H1 (cell line): Measurements from ENCODE around the gene TMEM212. TPM values are rescaled to one million over a fixed set of nuclear protein-coding genes. Genes with fewer than 3 reads are reported as not detected.

Source experiments
- CTCF ChIA-PET: fragments of 300-600 bp; sonication (Branson Sonifier 250); formaldehyde crosslinking; loops from one replicate; lab custom pipeline; 2021; ENCODE audit not compliant: partially characterized antibody; lab: Charles Lee
- POLR2A ChIA-PET: fragments of 300-600 bp; sonication (Branson Sonifier 250); formaldehyde crosslinking; loops from one replicate; lab custom pipeline; 2021; ENCODE audit warnings: inconsistent platforms; ENCODE audit not compliant: partially characterized antibody; lab: Charles Lee
- DNase-seq, 2 experiments: peaks; one replicate each; pipeline versions ENCODE4 v3.0.0 to v3.0.0-alpha.2; 2010 to 2022; ENCODE audit warnings: low spot score in 2 of 2, low read depth in 1 of 2, mixed read lengths in 1 of 2
- FAIRE-seq: peaks from 2 replicates; lab custom pipeline; 2011; peaks lifted over from hg19 to GRCh38; lab: Jason Lieb, UNC
- H2AFZ ChIP-seq: 2 replicates; pipeline ENCODE4 v1.8.1; 2012; ENCODE audit warnings: low read length, inconsistent platforms
- H2AK5ac ChIP-seq: 2 replicates; pipeline ENCODE4 v1.6.1; 2013; ENCODE audit warnings: low read depth, low read length
- H2BK120ac ChIP-seq: replicated peaks from 2 replicates; pipeline ENCODE3; 2013; ENCODE audit warnings: low read depth, low read length, inconsistent platforms
- H2BK12ac ChIP-seq: 2 replicates; pipeline ENCODE4 v1.6.1; 2013; ENCODE audit warnings: low read depth, low read length
- H2BK15ac ChIP-seq: 2 replicates; pipeline ENCODE4 v1.6.1; 2013; ENCODE audit warnings: low read length
- H2BK20ac ChIP-seq: 2 replicates; pipeline ENCODE4 v1.6.1; 2013; ENCODE audit warnings: low read length
- H2BK5ac ChIP-seq: 2 replicates; pipeline ENCODE4 v1.6.1; 2013; ENCODE audit warnings: low read depth, low read length
- H3K14ac ChIP-seq: 2 replicates; pipeline ENCODE4 v1.6.1; 2013; ENCODE audit warnings: inconsistent platforms; ENCODE audit not compliant: insufficient read length
- H3K18ac ChIP-seq: 2 replicates; pipeline ENCODE4 v1.6.1; 2013; ENCODE audit warnings: low read length; ENCODE audit errors: extremely low read depth
- H3K23ac ChIP-seq: 2 replicates; pipeline ENCODE4 v1.6.1; 2013; ENCODE audit warnings: inconsistent platforms; ENCODE audit not compliant: insufficient read length
- H3K23me2 ChIP-seq: 2 replicates; pipeline ENCODE4 v1.6.1; 2013; ENCODE audit warnings: low read depth, low read length
- H3K27ac ChIP-seq: 2 replicates; pipeline ENCODE4 v1.6.1; 2011; ENCODE audit warnings: low read depth, low read length, inconsistent platforms
- H3K27me3 ChIP-seq, 4 experiments: replicated peaks in 1 of 4; 1 replicate in 1 of 4; 2 replicates in 3 of 4; pipeline versions ENCODE4 v1.6.1 to v1.8.1; 2011 to 2013; ENCODE audit warnings: low read length in 3 of 4, mild to moderate bottlenecking in 3 of 4, inconsistent platforms in 2 of 4, mixed read lengths in 2 of 4, moderate library complexity in 1 of 4; ENCODE audit not compliant: control insufficient read depth in 3 of 4, insufficient read depth in 3 of 4; ENCODE audit errors: extremely low read depth in 1 of 4
- H3K36me3 ChIP-seq, 4 experiments: 2 replicates each; pipeline versions ENCODE4 v1.6.1 to v1.8.1; 2011 to 2013; ENCODE audit warnings: mild to moderate bottlenecking in 4 of 4, low read length in 3 of 4, moderate library complexity in 2 of 4, control low read depth in 1 of 4, inconsistent platforms in 1 of 4; ENCODE audit not compliant: insufficient read depth in 4 of 4, control insufficient read depth in 2 of 4
- H3K4ac ChIP-seq: replicated peaks from 2 replicates; pipeline ENCODE3; 2013; ENCODE audit warnings: low read length, low read depth, mixed read lengths, inconsistent platforms; ENCODE audit not compliant: insufficient read length
- H3K4me1 ChIP-seq, 4 experiments: replicated peaks in 1 of 4; 1 replicate in 1 of 4; 2 replicates in 3 of 4; pipeline versions ENCODE4 v1.6.1 to v1.8.1; 2011 to 2013; ENCODE audit warnings: low read length in 3 of 4, inconsistent platforms in 2 of 4, mixed read lengths in 1 of 4; ENCODE audit not compliant: insufficient read depth in 4 of 4, control insufficient read depth in 3 of 4
- H3K4me2 ChIP-seq, 2 experiments: 2 replicates each; pipeline versions ENCODE4 v1.6.1 to v1.8.1; 2011 to 2013; ENCODE audit warnings: low read depth in 2 of 2, low read length in 2 of 2, control low read depth in 1 of 2, inconsistent platforms in 1 of 2, mild to moderate bottlenecking in 1 of 2; ENCODE audit not compliant: insufficient read depth in 1 of 2
- H3K4me3 ChIP-seq, 4 experiments: fragments of 200-600, 300-600 bp in 1 of 4; sonication (generic), shearing (Covaris generic), sonication (Bioruptor Twin) in 1 of 4; 2 replicates each; pipeline versions ENCODE4 v1.5.1 to v1.8.1; 2011 to 2016; ENCODE audit warnings: low read length in 4 of 4, low read depth in 3 of 4, control low read depth in 2 of 4, inconsistent platforms in 2 of 4, mild to moderate bottlenecking in 2 of 4, mixed read lengths in 1 of 4, moderate library complexity in 1 of 4; ENCODE audit not compliant: insufficient read depth in 2 of 4; ENCODE audit errors: extremely low read depth in 1 of 4
- H3K56ac ChIP-seq: replicated peaks from 2 replicates; pipeline ENCODE3; 2013; ENCODE audit warnings: low read depth, mild to moderate bottlenecking, mixed read lengths, low read length, inconsistent platforms; ENCODE audit not compliant: insufficient read length
- H3K79me1 ChIP-seq: 2 replicates; pipeline ENCODE4 v1.6.1; 2013; ENCODE audit warnings: low read depth, low read length, control low read depth
- H3K79me2 ChIP-seq, 2 experiments: 2 replicates each; pipeline versions ENCODE4 v1.6.1 to v1.8.1; 2012 to 2013; ENCODE audit warnings: low read length in 2 of 2, mild to moderate bottlenecking in 2 of 2, inconsistent platforms in 1 of 2; ENCODE audit not compliant: insufficient read depth in 2 of 2, control insufficient read depth in 1 of 2
- H3K9ac ChIP-seq, 4 experiments: replicated peaks in 1 of 4; 1 replicate in 1 of 4; 2 replicates in 3 of 4; pipeline versions ENCODE4 v1.6.1 to v1.8.1; 2011 to 2013; ENCODE audit warnings: low read depth in 3 of 4, low read length in 3 of 4, control low read depth in 2 of 4, mild to moderate bottlenecking in 2 of 4, moderate library complexity in 2 of 4, inconsistent platforms in 1 of 4; ENCODE audit errors: extremely low read depth in 1 of 4
- H3K9me3 ChIP-seq, 2 experiments: 2 replicates each; pipeline versions ENCODE4 v1.6.1 to v1.8.1; 2012 to 2013; ENCODE audit warnings: mild to moderate bottlenecking in 2 of 2, moderate library complexity in 2 of 2, control low read depth in 1 of 2, inconsistent platforms in 1 of 2, low read depth in 1 of 2, low read length in 1 of 2, mixed read lengths in 1 of 2; ENCODE audit not compliant: insufficient read depth in 2 of 2
- H4K20me1 ChIP-seq, 2 experiments: replicated peaks in 1 of 2; 2 replicates each; pipeline versions ENCODE3 to v1.8.1; 2011 to 2013; ENCODE audit warnings: inconsistent platforms in 2 of 2, low read length in 2 of 2, mild to moderate bottlenecking in 1 of 2; ENCODE audit not compliant: insufficient read depth in 2 of 2, control insufficient read depth in 1 of 2
- H4K5ac ChIP-seq: 2 replicates; pipeline ENCODE4 v1.6.1; 2013; ENCODE audit warnings: low read length, low read depth, mixed read lengths, inconsistent platforms; ENCODE audit not compliant: insufficient read length
- H4K8ac ChIP-seq: 2 replicates; pipeline ENCODE4 v1.8.0; 2013; ENCODE audit warnings: mild to moderate bottlenecking, moderate library complexity, low read length, inconsistent platforms; ENCODE audit not compliant: insufficient read depth; ENCODE audit errors: extremely low read depth
- H4K91ac ChIP-seq: replicated peaks from 2 replicates; pipeline ENCODE3; 2013; ENCODE audit warnings: low read length, mixed read lengths, inconsistent platforms; ENCODE audit not compliant: insufficient read length
- ASH2L ChIP-seq: fragments of 200-600, 300-600 bp; sonication (generic); IDR thresholded peaks from one replicate; pipeline ENCODE4 v1.7.1; 2017; ENCODE audit warnings: low read length
- BACH1 ChIP-seq: IDR thresholded peaks from 2 replicates; pipeline ENCODE4 v1.6.1; 2012; ENCODE audit warnings: low read length, improper control_type of control experiment
- CBX8 ChIP-seq: fragments of 300-800, 300-1000 bp; sonication (generic); IDR thresholded peaks from 2 replicates; pipeline ENCODE4 v1.7.1; 2016; ENCODE audit warnings: low read depth, low read length, borderline replicate concordance
- CHD2 ChIP-seq: IDR thresholded peaks from 2 replicates; pipeline ENCODE4 v1.6.1; 2012; ENCODE audit warnings: low read length, improper control_type of control experiment
- FOSL1 ChIP-seq: IDR thresholded peaks from 2 replicates; pipeline ENCODE4 v1.6.1; 2011; ENCODE audit warnings: mild to moderate bottlenecking, low read depth, low read length, moderate library complexity; ENCODE audit not compliant: insufficient read depth
- JUND ChIP-seq: IDR thresholded peaks from 2 replicates; pipeline ENCODE4 v1.6.1; 2011; ENCODE audit warnings: mild to moderate bottlenecking, improper control_type of control experiment, low read length
- KDM1A ChIP-seq: fragments of 200-600, 300-600 bp; sonication (generic); IDR thresholded peaks from 2 replicates; pipeline ENCODE4 v1.7.1; 2016; ENCODE audit warnings: mild to moderate bottlenecking, low read length, borderline replicate concordance
- KDM4A ChIP-seq: IDR thresholded peaks from one replicate; pipeline ENCODE4 v1.7.1; 2012; ENCODE audit warnings: low read depth, mild to moderate bottlenecking, moderate library complexity, low read length, inconsistent platforms; ENCODE audit not compliant: severe bottlenecking
- MAFK ChIP-seq: IDR thresholded peaks from 2 replicates; pipeline ENCODE4 v1.6.1; 2012; ENCODE audit warnings: low read depth, mild to moderate bottlenecking, improper control_type of control experiment, low read length
- PHF8 ChIP-seq: fragments of 200-600 bp; sonication (generic); conservative IDR thresholded peaks from 2 replicates; pipeline ENCODE4 v1.7.1; 2012; ENCODE audit warnings: low read depth, mild to moderate bottlenecking, inconsistent platforms, low read length, moderate library complexity
- POLR2A ChIP-seq, 2 experiments: IDR thresholded peaks; 1 replicate in 1 of 2; 2 replicates in 1 of 2; pipeline ENCODE4 v1.6.1; 2011; ENCODE audit warnings: low read depth in 2 of 2, low read length in 2 of 2, mild to moderate bottlenecking in 2 of 2; ENCODE audit errors: control extremely low read depth in 1 of 2
- SP1 ChIP-seq: IDR thresholded peaks from 2 replicates; pipeline ENCODE4 v1.6.1; 2011; ENCODE audit warnings: low read depth, low read length
- SP2 ChIP-seq: IDR thresholded peaks from 2 replicates; pipeline ENCODE4 v1.6.1; 2012; ENCODE audit warnings: mild to moderate bottlenecking, low read length, inconsistent platforms
- TAF7 ChIP-seq: optimal IDR thresholded peaks from 2 replicates; pipeline ENCODE3; 2011; ENCODE audit warnings: low read depth, mild to moderate bottlenecking, inconsistent platforms, low read length, moderate library complexity, borderline replicate concordance
- WGBS, 2 experiments: shearing (Covaris generic) in 1 of 2; methylation state at CpG; one replicate each; pipeline versions ENCODE4 v1.1.6 to v1.1.7; 2013 to 2015; ENCODE audit warnings: low lambda C conversion rate in 2 of 2, mixed read lengths in 2 of 2, inconsistent platforms in 1 of 2, low coverage in 1 of 2, missing lambda C conversion rate in 1 of 2; ENCODE audit not compliant: insufficient replicate concordance in 2 of 2, insufficient coverage in 1 of 2, insufficient read length in 1 of 2; ENCODE audit errors: extremely low coverage in 1 of 2, missing lambda C conversion rate in 1 of 2; 5-methylcytosine and 5-hydroxymethylcytosine counted together
- polyA plus RNA-seq, 7 experiments: library from polyadenylated mRNA; depleted of rRNA in 3 of 7; stranded (reverse) in 5 of 7; unstranded in 2 of 7; fragments of >200 nt in 5 of 7; fragments of 200-250 nt in 2 of 7; gene quantifications; 1 replicate in 5 of 7; 2 replicates in 1 of 7; 4 replicates in 1 of 7; pipeline versions ENCODE4 v1.2.1 to v1.2.3, GENCODE V29; 2011 to 2013; ENCODE audit warnings: missing spikeins in 2 of 7, mixed read lengths in 2 of 7
- total RNA-seq: library from RNA; stranded (reverse); fragmentation: NEBNext Ultra II Directional; extraction: Animal tissue kit (Norgen Biotek cat#: 25700); gene quantifications from 2 replicates; pipeline ENCODE4 v1.2.1, GENCODE V29; 2021

TMEM212 gene
- total and polyA plus RNA-seq, 2 of the 8 experiments (the other 6 are each of a cell fraction or from before 2014, with no cell fraction given) = not detected

DNA sequence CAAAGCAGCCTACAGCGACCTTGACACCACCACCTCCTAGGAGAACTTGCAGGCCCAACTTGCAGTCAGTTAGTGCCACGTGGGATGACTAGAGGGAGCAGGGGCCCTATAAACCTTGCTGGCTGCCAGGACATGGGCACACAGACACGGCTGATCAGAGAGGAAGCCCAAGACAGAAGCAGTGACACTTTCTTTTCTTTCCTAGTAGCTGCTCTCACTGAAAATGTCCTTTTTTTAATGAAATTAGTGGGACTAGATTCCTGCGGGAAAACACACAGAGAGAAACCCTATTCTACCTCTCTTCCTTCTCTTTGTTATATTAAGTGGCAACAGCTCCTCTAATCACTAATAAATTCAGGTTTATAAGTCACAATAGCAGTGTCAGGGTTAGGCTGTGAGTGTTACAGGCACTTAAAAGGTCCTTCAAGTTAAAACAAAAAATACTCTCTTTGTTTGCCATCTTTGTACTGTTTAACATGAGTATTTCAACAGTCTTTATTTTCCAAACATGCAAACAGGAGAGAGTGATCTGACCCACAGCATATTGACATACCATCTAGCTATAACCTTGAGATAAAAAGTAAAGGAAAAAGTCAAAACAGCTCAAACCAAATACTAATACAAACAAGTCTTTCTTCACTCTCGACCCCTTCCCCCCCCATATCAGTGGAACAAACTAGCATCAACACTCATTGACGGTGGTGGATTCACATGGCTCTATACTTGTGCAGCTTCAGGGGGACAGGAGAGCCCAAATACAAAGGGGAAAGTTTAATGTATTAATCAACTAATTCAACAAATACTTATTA lies 2.1 kb upstream of the TMEM212 start:
- Histone ChIP-seq H3K14ac (no peak overlapping the region), H4K91ac (no peak overlapping the region), H3K4me3 (no peak overlapping the region), H4K8ac (no peak overlapping the region), H3K56ac (no peak overlapping the region), H2BK12ac (no peak overlapping the region), H2BK5ac (no peak overlapping the region), H3K4ac (no peak overlapping the region), H2BK15ac (no peak overlapping the region), H3K23me2 (no peaks in the 10 kb centered on the region), H4K5ac (no peak overlapping the region), H3K4me1 (peaks cover 0 to 4% (median 2%) of the 10 kb centered on the region in 4 experiments; a peak in 3 of 7 replicates), H4K20me1 (no peaks in the 10 kb centered on the region), H3K36me3 (no peaks in the 10 kb centered on the region), H2BK120ac (no peak overlapping the region), H3K79me1 (no peaks in the 10 kb centered on the region), H3K4me2 (no peak overlapping the region), H3K79me2 (no peaks in the 10 kb centered on the region), H3K9ac (no peak overlapping the region), H3K27ac (no peak overlapping the region), H3K18ac (no peak overlapping the region), H3K27me3 (no peaks in the 10 kb centered on the region), H3K9me3 (no peaks in the 10 kb centered on the region)
- POLR2A ChIA-PET = no interaction called here
- FAIRE-seq (no peak), DNase-seq (no peak)
- WGBS, 2 experiments = 75% methylated on average over 6 of the region's 6 CpGs; no CpG with 5 or more reads in 1 of the 2 experiments
- CTCF ChIA-PET = interaction anchor here (1.0 to 3.5 kb wide), 5 partner anchors 10 to 491 kb away, joined by 3 to 25 read pairs (median 4); no protein-coding TSS in a partner anchor
- TF ChIP-seq JUND (no peak), SP1 (no peak), BACH1 (no peak), FOSL1 (no peak), KDM4A (no peak), ASH2L (no peak), TAF7 (no peak), CHD2 (no peak), CBX8 (no peak), KDM1A (no peak), MAFK (no peak), PHF8 (no peak), SP2 (no peak), POLR2A (IDR thresholded peaks at IDR 0.05; ENCODE audit: control extremely low read depth in 1 of 2, low read depth in 2 of 2, low read length in 2 of 2) (no peak)
- TF ChIP-seq, all 59 proteins: peak for 0
- Histone ChIP-seq H3K23ac (no peak overlapping the region), H2BK20ac (no peak overlapping the region), H2AK5ac (no peak overlapping the region), H2AFZ (peak overlapping the region; percentile 91)
